PC-3 (cell line): ENCODE measurements around the gene TTC9B.

Source experiments
- EZH2phosphoT487 ChIP-seq: fragments of 300-600 bp; sonication (generic); IDR thresholded peaks from 2 replicates; pipeline ENCODE4 v1.6.1; 2018; ENCODE audit warnings: mild to moderate bottlenecking, antibody characterized with exemption, low read length, borderline replicate concordance
- TF ChIP-seq, protein P1 (sequence below): fragments of 300-600 bp; sonication (generic); conservative IDR thresholded peaks from 2 replicates; pipeline ENCODE4 v1.5.1; 2017; ENCODE audit warnings: antibody characterized with exemption, low read depth, mild to moderate bottlenecking, low read length

DNA sequence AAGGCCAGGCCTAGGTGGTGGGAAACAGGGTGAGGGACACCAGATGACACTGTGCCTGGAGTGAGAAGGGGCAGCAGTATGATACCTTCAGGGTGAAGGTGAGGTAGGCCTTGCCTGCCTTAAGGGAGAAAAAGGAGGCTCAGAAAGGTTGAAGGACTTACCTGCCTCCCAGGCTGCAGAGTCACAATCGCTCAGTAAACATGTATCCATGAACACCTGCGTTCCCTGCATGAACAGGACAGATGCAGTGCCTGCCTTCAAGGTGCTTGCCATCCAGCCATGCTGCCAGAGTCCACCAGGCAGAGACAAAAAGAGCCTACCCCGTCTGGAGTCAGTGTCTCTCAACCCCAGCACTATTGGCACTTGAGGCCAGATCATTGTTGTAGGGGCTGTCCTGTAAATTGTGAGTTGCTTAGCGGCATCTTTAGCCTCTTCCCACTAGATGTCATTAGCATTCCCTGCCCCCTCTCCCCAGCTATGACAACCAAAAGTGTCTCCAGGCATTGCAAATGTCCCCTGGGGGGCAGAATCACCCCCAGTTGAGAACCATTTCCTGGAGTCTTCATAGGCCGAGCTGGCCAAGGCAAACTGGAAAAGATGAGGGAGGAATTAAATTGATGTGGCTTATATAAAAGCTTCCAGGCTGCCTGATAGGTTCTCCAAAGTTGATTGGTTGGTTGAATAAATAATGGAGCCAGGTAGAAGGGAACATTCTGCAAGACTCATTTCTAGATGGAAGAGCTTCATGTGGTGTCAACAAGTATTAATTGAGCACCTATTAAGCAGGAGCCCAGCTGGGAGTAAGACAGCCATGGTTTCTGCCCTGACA lies 25.2 kb downstream of the TTC9B start:
- TF ChIP-seq, protein P1, sequence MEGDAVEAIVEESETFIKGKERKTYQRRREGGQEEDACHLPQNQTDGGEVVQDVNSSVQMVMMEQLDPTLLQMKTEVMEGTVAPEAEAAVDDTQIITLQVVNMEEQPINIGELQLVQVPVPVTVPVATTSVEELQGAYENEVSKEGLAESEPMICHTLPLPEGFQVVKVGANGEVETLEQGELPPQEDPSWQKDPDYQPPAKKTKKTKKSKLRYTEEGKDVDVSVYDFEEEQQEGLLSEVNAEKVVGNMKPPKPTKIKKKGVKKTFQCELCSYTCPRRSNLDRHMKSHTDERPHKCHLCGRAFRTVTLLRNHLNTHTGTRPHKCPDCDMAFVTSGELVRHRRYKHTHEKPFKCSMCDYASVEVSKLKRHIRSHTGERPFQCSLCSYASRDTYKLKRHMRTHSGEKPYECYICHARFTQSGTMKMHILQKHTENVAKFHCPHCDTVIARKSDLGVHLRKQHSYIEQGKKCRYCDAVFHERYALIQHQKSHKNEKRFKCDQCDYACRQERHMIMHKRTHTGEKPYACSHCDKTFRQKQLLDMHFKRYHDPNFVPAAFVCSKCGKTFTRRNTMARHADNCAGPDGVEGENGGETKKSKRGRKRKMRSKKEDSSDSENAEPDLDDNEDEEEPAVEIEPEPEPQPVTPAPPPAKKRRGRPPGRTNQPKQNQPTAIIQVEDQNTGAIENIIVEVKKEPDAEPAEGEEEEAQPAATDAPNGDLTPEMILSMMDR, result no peak
- TF ChIP-seq EZH2phosphoT487, result no peak
